Mesenteric fat pad (tissue), 1 donor: ENCODE data around the gene HECTD1. TPM values are rescaled to one million over a fixed set of nuclear protein-coding genes. Genes with fewer than 3 reads are reported as not detected.

Experiments
- DNase-seq: peaks from one replicate; pipeline ENCODE4 v3.0.0-alpha.2; 2020; ENCODE audit warnings: low spot score
- total RNA-seq: library from RNA; stranded (reverse); fragmentation: NEBNext Ultra II Directional; extraction: Animal tissue kit (Norgen Biotek cat#: 25700); gene quantifications from one replicate; pipeline ENCODE4 v1.2.1, GENCODE V29; 2021
- donor health status: DM: yes; HTN: yes; CAD: no.

HECTD1 gene
- total RNA-seq, 1 donor from 2014 or later, result 164 TPM

DNA sequence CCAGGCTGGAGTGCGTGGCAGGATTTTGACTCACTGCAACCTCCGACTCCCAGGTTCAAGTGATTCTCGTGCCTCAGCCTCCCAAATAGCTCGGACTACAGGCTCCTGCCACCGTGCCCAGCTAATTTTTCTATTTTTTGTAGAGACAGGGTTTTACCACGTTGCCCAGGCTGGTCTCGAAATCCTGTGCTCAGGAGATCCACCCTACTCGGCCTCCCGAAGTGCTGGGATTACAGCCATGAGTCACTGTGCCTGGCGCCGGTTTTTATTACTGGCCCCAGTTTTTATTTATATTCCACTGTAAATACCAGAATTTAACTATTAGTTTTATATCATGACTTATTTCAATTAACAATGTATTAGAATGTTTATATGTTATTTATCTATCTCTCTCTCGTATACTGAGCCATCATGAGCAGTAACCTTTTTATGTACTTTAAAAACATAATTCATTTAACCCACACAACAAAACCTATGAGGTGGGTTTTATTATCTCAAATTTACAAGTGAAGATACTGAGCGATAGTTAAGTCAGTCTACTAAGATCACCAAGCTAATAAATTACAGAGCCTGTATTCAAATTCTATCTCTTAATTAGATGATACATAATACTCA lies 47.8 kb downstream of the HECTD1 start:
- no peak for DNase-seq

DNA sequence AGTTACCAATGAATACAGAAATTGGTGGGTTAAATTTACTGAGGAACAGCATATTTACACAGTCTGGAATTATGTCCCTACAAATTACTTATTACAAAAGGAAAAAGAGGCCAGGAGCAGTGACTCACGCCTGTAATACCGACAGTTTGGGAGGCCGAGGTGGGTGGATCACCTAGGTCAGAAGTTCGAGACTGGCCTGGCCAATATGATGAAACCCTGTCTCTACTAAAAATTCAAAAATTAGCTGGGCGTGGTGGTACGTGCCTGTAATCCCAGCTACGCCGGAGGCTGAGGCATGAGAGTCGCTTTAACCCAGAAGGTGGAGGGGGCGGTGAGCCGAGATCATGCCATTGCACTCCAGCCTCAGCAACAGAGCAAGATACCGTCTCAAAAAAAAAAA lies 52.6 kb downstream of the HECTD1 start:
- no peak for DNase-seq

DNA sequence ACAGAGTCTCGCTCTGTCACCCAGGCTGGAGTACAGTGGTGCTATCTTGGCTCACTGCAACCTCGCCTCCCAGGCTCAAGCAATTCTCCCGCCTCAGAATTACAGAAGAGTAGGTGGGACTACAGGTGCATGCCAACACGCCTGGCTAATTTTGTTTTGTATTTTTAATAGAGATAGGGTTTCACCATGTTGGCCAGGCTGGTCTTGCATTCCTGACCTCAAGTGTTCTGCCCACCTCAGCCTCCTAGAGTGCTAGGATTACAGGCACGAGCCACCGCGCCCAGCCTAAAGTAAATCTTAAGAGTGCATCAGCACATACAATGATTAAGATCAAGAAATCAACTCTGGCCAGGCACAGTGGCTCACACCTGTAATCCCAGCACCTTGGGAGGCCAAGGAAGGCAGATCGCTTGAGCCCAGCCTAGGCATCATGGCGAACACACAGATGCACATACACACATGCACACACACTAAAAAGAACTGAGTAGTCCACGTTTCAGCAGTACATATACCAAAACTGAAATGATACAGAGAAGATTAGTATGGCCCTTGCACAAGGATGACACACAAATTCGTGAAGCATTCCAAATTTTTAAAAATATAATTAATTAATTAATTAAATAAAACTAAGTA lies 65.0 kb downstream of the HECTD1 start:
- no peak for DNase-seq

DNA sequence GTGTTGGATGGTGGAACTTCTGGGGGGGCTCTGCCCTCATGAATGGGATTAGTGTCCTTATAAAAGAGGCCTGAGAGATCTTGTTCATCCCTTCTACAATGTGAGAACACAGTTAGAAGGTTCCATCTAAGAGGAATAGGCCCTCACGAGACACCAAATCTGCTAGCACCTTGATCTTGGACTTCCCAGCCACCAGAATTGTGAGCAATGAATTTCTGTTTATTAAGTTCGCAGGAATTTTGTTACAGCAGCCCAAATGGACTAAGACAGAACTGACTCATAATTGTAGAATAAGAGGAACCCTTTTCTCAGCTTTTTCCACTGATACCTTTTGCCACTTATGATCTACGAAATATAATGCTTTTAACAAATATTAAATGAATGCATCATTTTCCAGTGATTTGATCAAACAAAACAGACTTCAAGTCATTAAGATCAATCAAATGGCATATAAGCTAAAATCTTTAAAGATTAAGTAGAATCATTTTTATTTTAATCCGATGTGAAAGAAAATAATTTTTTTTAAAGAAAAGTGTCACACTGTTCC lies 68.2 kb downstream of the HECTD1 start:
- no peak for DNase-seq

DNA sequence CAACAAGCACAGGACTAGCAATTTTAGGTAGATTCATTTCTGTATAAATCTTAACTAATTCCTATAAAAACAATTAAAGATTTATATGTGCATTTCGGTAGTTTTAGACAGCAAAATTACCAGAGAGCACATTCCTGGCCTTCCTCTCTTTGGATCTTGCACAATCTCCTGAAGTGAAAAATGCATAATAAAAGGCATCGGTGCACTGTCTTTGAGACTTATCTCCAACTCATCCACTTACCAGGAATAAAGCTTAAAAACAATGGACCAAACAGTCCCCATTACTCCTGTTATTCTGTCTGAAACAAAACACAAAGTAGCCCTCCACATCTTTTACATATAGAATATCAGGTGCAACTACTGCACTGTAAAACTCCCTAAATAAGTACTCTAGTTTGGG lies 69.3 kb downstream of the HECTD1 start:
- DNase-seq, result no peak

DNA sequence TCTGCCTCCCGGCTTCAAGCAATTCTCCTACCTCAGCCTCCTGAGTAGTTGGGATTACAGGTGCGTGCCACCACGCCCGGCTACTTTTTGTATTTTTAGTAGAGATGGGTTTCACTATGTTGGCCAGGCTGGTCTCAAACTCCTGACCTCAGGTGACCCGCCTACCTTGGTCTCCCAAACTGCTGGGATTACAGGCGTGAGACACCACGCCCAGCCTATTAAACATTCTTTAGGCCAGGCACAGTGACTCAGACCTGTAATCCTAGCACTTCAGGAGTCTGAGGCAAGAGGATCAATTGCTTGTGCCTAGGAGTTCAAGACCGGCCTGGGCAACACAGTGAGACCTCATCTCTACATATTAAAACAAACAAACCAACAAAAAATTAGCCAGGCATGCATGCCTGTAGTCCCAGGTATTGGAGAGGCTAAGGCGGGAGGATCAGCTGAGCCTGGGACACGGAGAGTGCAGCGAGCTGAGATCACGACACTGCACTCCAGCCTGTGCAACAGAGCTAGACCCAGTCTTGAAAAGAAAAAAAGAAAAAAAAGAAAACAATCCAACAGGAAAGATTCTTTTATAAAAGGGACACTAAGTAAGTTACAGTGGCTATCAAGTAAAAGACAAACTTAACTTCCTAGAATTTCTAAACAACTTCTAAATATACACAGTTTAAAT lies 70.2 kb downstream of the HECTD1 start:
- no peak for DNase-seq

DNA sequence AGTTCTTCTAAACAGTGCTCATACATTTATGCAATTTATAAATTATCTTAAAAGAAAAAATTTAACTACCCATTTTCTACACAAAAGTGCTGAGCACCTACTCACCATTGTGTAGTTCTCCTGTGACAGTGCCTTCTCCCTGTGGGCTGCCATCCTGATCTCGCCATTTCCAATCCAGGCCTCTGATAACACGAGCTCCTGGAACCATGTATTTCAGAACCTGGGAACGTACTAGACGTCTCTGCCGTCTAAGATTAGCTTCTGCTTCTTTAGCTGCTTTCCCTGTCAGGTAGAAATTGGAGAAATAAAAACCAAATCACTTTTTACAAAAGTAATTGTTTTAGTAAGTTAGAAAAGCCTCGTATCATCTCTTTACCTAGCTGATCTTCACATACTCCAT lies 74.5 kb downstream of the HECTD1 start:
- DNase-seq, result no peak

DNA sequence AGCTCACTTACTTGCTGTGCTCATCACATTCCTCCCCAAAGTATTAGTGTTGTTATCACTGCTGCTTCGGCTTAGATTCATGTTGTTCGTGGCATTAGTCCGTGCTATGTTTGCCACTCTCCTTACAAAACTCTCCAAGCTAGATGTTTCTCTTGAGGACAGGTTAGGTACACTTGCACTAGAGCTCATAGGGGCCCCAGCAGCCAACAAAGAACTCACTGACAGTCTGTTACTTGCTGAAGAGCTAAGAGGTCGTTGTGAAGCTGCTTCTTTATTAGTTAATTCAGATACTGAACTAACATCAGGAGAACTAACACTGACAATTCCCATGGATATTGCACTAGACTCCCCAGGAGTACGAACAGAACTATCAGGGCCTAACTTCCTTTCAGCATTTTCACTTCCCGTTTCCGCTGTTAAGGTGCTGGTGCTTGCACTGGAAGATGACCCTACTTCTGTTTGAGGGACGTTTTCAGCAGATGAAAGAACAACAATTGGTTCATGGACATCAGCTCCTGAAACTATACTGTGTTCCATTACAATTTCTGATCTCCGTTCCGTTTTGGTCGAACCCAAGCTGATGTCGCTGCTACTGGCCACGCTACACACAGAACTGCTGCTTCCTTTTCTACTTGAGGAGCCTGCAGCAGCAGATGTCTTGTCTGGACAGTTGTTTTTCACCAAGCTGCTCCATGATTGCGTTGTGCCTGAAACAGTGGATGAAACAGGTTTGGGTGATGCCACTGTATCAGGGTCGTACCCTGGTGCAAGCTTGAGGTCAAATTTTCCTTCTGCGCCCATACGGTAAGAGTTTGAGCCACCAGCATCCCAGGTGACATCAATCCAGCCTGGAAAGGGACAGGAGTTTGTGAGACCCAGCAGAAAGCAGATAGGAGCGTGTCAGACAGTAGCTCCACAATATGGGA lies 78.7 kb downstream of the HECTD1 start:
- no peak for DNase-seq

DNA sequence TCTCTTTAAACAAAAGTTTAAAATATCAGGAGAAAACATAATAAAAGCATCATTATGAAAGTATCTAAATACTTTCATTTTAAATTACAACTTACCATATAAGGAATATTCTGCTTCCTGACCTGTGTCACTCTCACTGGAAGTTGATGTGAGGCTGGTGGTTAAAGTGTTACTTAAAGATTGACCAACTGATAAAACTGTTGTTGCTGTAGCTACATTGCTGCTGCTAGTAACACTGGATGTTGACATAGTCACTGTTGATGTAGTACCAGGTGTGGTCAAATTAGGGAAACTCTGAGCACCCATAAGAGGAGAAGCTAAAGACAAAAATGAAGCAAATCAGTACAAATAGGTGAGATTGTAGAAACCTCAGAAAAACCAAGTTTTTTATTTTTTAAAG lies 79.9 kb downstream of the HECTD1 start:
- DNase-seq, result no peak

DNA sequence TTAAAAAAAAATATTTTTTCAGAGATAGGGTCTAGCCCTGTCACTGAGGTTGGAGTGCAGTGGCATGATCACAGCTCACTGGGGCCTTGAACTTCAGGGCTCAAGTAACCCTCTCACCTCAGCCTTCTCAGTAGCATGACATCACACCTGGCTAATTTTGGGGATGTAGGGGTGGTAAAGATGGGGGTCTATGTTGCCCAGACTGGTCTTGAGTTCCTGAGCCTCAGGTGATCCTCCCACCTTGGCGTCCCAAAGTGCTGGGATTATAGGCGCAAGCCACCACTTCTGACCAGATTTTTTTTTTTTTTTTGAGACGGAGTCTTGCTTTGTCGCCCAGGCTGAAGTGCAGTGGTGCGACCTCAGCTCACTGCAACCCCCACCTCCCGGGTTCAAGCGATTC lies 80.9 kb downstream of the HECTD1 start:
- no peak for DNase-seq

DNA sequence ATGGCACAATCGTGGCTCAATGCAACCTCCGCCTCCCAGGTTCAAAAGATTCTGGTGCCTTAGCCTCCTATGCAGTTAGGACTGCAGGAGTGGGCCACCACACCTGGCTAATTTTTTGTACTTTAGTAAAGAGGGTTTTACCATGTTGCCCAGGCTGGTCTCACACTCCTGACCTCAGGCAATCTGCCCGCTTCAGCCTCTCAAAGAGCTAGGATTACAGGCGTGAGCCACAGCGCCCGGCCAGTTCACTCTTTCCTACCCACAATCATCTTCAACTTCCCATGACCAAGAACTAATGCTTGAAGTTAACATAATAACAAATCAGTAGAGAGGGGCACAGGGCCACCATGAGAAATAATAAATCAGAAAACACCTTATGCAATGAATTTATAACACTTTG lies 82.4 kb downstream of the HECTD1 start:
- no peak for DNase-seq

DNA sequence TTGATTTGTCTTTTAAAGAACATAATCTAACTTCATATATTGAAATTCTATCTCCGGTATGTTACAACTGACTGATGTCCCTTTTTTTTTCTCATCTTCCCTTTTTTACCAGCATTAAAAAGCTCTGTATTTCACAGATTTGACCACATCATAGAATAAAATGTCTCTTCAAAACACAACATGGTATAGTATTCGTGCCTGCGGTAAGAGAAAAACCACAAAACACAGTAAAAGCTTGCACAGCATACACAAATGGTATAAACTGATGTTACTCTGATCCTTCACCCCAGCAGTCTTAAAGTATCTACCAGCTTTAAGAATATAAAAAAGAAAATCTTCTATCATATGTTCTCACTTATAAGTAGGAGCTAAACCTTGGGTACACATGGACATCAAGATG lies 83.4 kb downstream of the HECTD1 start:
- no peak for DNase-seq

DNA sequence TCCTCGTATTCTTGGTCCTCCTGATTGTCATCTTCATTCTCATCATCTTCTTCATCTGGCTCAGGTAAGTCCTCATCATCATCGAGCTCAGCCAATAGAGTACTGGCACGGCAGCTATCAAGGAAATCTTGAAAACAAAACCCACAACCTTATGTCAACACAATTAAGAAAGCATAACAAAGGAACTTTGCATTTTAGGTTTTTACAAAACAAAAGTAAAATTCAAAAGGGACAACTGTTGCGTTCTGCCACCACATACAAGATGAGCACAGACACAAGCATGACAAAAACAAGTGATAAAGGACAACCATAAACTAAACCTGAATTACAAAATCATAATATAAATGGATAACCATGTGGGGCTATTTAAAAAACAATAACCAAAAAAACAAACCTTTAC lies 84.7 kb downstream of the HECTD1 start:
- no peak for DNase-seq

DNA sequence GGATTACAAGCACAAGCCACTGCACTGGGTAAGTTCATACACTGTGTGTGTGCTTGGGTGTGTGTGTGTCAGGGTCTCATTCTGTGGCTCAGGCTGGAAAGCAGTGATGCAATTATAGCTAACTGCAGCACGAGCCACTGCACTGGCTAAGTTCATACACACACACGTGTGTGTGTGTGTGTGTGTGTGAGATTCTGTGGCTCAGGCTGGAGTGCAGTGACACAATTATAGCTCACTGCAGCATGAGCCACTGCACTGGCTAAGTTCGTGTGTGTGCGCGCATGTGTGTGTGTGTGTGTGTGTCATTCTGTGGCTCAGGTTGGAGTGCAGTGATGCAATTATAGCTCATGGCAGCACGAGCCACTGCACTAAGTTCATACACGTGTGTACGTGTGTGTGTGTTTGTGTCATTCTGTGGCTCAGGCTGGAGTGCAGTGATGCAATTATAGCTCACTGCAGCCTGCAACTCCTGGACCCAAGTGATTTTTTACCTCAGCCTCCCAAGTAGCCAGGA lies 85.4 kb downstream of the HECTD1 start:
- DNase-seq, result no peak

DNA sequence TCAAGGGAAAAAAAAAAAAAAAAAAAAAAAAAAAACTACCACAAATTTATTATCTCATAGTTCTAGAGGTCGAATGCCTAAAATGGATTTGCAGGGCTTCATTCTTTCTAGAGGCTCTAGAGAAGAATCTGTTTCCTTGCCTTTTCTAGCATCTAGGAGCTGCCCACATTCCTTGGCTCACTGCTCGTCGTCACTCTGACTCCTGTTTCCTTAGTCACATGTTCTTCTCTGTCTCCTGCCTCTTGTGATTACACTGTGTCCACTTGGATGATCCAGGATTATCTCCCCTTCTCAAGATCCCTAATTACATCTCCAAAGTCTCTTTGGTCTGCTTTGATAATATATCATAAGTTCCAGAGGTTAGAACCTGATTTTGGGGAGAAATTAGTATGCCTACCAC lies 88.7 kb downstream of the HECTD1 start:
- DNase-seq, result no peak

DNA sequence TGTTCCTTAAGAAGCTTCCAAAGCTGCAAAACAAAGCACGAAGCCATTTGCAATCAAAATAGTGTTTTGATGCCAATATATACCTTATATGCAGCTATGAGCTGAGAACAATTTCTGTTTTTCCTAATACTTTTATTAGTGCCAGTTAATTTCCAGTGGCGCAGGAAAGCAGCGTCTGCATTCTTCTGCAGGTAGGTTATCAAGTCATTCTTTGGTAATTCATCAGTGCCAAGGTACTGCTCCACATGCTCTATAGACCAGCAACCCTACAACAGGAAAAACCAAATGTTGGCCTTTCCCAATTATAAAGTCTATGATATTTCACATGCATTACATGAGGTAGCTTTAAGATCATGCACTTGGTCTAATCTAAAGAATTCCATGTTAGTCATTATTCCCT lies 93.8 kb downstream of the HECTD1 start:
- DNase-seq, result no peak

DNA sequence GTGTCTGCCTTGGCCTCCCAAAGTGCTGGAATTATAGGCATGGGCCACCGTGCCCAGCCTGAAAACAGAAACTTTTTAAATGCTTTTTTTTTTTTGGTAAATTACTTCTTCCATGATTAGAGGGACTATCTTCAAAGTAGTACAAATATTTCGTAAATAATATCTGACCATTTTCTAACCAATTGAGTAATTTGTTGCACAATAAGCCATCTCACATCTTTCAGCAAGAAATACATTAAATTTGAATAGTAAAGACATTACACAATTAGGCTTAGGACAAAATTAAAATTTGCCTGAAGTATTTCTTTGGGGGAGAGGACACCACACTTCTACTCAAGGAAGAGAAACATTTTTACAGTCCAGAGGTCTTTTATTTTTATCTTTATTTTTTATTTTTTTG lies 96.7 kb downstream of the HECTD1 start:
- DNase-seq, result no peak

DNA sequence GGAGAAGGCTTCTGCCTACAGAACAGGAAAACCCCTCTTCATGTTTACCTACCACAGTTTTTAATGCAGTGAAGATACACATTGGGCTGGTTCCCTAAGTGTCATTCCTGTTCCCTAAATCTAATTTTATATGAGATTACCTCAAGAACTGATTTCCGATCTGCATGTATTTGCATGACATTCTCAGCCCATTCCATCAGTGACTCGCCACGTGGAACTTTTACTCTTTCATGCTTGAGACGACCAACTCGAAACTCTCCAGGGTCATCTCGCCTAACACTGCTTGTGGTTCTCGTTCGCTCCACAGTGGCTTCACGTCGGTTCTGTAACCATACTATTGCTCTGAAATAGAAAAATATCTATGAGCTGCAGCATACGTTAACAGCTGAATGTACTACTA lies 98.3 kb downstream of the HECTD1 start:
- DNase-seq, result no peak

DNA sequence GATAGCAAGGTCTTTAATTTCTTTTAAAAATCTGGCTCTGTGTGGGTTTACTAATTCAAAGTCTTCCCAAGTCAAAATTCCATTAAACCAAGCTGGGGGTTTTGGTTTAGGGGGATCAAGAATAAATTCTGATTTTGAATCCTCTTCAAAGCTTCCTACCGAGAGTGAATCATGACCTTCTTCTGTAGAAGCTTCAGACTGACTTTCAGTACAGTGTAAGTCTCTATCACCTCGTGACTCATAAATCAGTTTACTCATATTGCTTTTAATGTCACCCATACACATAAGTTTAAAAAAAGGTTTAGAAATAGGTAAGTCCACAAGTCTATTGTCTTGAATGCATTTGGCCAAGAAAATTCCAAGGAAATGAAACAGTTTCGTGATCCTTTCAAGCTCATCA lies 100.8 kb downstream of the HECTD1 start:
- DNase-seq, result no peak

DNA sequence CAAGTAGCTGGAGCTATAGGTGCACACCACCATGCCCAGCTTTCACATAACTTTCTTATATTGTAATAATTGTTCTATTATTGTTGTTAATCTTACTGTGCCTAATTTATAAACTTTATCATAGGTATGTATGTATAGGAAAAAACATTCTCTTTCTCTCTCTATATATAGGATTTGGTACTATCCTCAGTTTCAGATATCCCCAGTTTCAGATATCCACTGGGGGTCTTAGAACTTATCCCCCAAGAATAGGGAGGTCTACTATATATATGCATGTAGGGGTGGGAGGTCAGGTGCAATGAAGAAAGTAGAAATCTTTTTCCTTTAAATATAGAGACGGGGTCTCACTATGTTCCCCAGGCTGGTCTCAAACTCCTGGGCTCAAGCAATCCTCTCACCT lies 110.5 kb downstream of the HECTD1 start:
- no peak for DNase-seq

DNA sequence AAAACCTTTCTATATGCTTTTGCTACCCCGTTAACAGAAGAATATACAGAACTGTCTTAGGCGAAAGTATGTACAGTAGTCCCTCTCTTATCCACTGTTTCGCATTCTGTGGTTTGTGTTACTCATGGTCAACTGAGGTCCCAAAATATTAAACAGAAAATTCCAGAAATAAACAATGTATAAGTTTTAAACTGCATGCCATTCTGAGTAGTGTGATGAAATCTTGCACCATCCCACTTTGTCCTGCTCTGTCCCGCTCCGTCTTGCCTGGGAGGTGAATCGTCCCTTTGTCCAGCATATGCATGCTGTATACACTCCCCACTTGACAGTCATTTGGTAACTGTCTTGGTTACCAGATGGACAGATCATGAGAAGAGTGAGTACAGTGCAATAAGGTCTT lies 111.3 kb downstream of the HECTD1 start:
- DNase-seq, result no peak
